Gastroesophageal sphincter (tissue), 3 donors: ENCODE results near the gene HTR1B.

Source experiments
- POLR2A ChIP-seq, 2 donors: fragments of 450-650 bp; IDR thresholded peaks; one replicate each; pipeline ENCODE4 v1.6.1; 2017; ENCODE audit warnings: antibody characterized with exemption in 2 of 2, mild to moderate bottlenecking in 2 of 2, moderate library complexity in 1 of 2
- TF ChIP-seq, protein P1 (sequence below), 4 experiments: fragments of 200-600 bp in 2 of 4; fragments of 450-650 bp in 2 of 4; sonication (generic) in 1 of 4; IDR thresholded peaks; one replicate each; pipeline ENCODE4 v1.5.1; 2017 to 2019; ENCODE audit warnings: antibody characterized with exemption in 4 of 4, mild to moderate bottlenecking in 2 of 4, moderate library complexity in 2 of 4

DNA sequence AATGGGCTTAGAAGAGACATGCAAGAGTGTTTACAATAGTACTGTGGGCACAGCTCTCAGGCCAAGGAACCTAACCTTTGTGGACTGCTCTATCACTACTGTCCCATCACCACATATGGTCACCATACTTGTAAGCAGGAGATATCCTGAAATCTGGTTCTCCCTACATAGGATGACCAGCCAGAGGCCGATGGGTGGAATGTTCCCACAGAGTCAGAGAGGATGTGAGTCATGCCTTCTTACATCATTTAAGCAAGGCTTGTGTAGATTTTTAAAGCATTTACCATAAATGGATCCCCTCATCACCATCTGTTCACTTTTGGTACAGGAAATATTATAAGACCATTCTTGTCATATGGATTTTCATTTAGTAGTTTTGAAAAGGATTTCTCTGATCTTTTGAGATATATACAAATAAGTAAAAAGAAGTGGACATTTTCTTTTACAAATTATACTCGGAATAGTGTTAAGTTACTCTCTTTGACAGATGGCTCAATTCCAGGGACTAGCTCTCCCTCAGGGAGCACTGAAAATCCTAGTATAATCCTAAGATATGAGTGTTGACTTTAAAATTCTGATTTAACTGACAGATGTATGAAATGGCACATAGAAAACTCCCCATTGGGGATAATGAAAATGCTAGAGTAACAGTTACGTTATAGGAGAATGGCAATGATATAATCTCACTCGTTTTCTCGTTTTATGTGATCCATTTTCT, 6.6 kb downstream of the HTR1B start:
- no peak for TF ChIP-seq POLR2A (IDR thresholded peaks at IDR 0.05)
- TF ChIP-seq, protein P1, sequence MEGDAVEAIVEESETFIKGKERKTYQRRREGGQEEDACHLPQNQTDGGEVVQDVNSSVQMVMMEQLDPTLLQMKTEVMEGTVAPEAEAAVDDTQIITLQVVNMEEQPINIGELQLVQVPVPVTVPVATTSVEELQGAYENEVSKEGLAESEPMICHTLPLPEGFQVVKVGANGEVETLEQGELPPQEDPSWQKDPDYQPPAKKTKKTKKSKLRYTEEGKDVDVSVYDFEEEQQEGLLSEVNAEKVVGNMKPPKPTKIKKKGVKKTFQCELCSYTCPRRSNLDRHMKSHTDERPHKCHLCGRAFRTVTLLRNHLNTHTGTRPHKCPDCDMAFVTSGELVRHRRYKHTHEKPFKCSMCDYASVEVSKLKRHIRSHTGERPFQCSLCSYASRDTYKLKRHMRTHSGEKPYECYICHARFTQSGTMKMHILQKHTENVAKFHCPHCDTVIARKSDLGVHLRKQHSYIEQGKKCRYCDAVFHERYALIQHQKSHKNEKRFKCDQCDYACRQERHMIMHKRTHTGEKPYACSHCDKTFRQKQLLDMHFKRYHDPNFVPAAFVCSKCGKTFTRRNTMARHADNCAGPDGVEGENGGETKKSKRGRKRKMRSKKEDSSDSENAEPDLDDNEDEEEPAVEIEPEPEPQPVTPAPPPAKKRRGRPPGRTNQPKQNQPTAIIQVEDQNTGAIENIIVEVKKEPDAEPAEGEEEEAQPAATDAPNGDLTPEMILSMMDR (IDR thresholded peaks at IDR 0.05): no peak
